Mucosa of descending colon (tissue), 3 donors: Measurements from ENCODE around the gene PPM1K. TPM values are rescaled to one million over a fixed set of nuclear protein-coding genes. Genes with fewer than 3 reads are reported as not detected.
A peak's percentile ranks its signal among the peaks of the same experiment; 100 is the strongest.

ENCODE experiments used
- ATAC-seq: fragments of 200-7000 bp; cut with Tn5 transposase; one replicate; pipeline ENCODE4 v1.9.1; 2020; ENCODE audit warnings: mild to moderate bottlenecking, moderate library complexity
- DNase-seq, 3 donors: peaks; one replicate each; pipeline ENCODE4 v3.0.0-alpha.2; 2020
- H3K36me3 ChIP-seq: fragments of 200-600 bp; one replicate; pipeline ENCODE4 v1.8.0; 2021; ENCODE audit warnings: low read depth, mild to moderate bottlenecking
- H3K4me1 ChIP-seq: fragments of 200-600 bp; one replicate; pipeline ENCODE4 v1.8.0; 2021; ENCODE audit warnings: low read depth, mild to moderate bottlenecking
- H3K4me3 ChIP-seq: fragments of 200-600 bp; one replicate; pipeline ENCODE4 v1.8.0; 2021; ENCODE audit warnings: mild to moderate bottlenecking
- H3K9me3 ChIP-seq: fragments of 200-600 bp; one replicate; pipeline ENCODE4 v1.8.0; 2021; ENCODE audit warnings: mild to moderate bottlenecking
- intact Hi-C, 2 donors: fragments of 100-400 bp; cut with DNase I in 1 of 2; cut with micrococcal nuclease in 1 of 2; formaldehyde crosslinking; loops; one replicate each; pipeline versions ENCODE4 v1.11.0 to v1.11.1; 2022; cut with DNase I, micrococcal nuclease
- total RNA-seq, 3 donors: library from RNA; stranded (reverse); fragmentation: NEBNext Ultra II Directional in 2 of 3; extraction: Animal tissue kit (Norgen Biotek cat#: 25700) in 2 of 3; gene quantifications; one replicate each; pipeline versions ENCODE4 v1.2.1 to v1.2.4, GENCODE V29; 2021 to 2023
- TF ChIP-seq, protein P1 (sequence below): fragments of 200-600 bp; IDR thresholded peaks from one replicate; pipeline ENCODE4 v1.8.0; 2022; ENCODE audit warnings: antibody characterized with exemption, mild to moderate bottlenecking
- donor health status: DM: no; HTN: no; CAD: no; lungs with moderate emphysema.
- donor health status: DM: no; HTN: no; CAD: no.
- donor health status: DM: no; HTN: yes; CAD: no.

Gene PPM1K
- total RNA-seq, 3 donors from 2014 or later: 7.4 to 12.8 (median 9.0) TPM

- ATAC-seq: no peak
- no peak overlapping the region for H3K4me3 ChIP-seq
- no peaks in the 10 kb centered on the region for H3K36me3 ChIP-seq
- no peaks in the 10 kb centered on the region for H3K9me3 ChIP-seq
- H3K4me1 ChIP-seq: no peaks in the 10 kb centered on the region
- TF ChIP-seq, protein P1, sequence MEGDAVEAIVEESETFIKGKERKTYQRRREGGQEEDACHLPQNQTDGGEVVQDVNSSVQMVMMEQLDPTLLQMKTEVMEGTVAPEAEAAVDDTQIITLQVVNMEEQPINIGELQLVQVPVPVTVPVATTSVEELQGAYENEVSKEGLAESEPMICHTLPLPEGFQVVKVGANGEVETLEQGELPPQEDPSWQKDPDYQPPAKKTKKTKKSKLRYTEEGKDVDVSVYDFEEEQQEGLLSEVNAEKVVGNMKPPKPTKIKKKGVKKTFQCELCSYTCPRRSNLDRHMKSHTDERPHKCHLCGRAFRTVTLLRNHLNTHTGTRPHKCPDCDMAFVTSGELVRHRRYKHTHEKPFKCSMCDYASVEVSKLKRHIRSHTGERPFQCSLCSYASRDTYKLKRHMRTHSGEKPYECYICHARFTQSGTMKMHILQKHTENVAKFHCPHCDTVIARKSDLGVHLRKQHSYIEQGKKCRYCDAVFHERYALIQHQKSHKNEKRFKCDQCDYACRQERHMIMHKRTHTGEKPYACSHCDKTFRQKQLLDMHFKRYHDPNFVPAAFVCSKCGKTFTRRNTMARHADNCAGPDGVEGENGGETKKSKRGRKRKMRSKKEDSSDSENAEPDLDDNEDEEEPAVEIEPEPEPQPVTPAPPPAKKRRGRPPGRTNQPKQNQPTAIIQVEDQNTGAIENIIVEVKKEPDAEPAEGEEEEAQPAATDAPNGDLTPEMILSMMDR: no peak
- intact Hi-C loops: loop anchor here (5.0 to 10.0 kb wide), 4 partner anchors 157 to 361 kb away; no protein-coding TSS in a partner anchor
- no peak for DNase-seq
Measured at GRCh38 chr4:88215351-88215750, 69.0 kb downstream of the PPM1K start.

DNA sequence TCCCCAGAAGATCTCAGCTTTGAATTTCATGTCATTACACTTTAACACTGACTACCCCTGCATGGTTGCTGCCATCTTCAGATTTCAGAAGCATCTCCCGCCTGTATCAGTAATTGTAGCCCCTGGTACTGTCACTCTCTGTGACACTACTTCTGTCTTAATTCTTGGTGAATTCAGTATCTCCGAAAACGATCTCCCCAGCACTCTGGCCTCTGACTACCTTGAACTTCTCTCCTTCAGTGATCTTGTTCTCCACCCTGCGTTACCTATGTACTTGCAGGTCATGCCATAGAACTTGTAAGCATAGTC lies 72.2 kb downstream of the PPM1K start:
- H3K9me3 ChIP-seq: no peaks in the 10 kb centered on the region
- intact Hi-C loops: loop anchor here (5.0 to 10.0 kb wide), 5 partner anchors 155 to 357 kb away; no protein-coding TSS in a partner anchor
- DNase-seq (no peak), ATAC-seq (no peak)
- H3K4me1 ChIP-seq: no peaks in the 10 kb centered on the region
- TF ChIP-seq, protein P1: no peak
- H3K4me3 ChIP-seq: no peak overlapping the region
- no peaks in the 10 kb centered on the region for H3K36me3 ChIP-seq

DNA sequence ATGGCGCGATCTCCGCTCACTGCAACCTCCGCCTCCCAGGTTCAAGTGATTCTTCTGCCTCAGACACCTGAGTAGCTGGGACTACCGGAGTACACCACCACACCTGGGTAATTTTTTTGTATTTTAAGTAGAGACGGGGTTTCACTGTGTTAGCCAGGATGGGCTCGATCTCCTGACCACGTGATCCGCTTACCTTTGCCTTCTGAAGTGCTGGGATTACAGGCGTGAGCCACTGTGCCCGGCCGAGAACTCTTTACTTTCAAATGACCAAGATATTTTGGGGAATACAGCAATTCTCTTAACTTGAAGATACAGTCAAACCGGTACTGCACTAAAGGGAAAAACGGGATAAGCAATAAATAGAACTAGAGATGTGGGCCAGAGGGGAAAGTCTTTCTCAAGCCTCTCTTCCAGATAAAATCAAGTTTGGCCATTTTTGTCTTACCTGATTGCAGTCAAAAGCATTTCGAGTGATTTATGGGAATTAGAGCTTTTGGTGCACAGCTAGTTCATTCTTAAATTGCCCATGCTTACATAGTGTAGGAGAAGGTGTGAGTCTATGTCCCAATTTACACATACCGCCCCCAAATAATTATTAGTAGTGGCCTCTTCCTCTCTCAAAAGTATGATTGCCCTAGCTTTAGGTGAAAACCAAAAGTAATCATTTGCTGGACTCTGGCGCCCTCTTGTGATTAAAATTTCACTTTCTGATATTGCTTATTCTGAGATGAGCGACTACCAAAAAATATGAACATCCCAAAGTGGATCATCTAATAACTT lies 72.7 kb downstream of the PPM1K start:
- intact Hi-C loops: loop anchor here (5.0 to 10.0 kb wide), 5 partner anchors 154 to 357 kb away; no protein-coding TSS in a partner anchor
- H3K4me1 ChIP-seq: no peaks in the 10 kb centered on the region
- H3K9me3 ChIP-seq: no peaks in the 10 kb centered on the region
- ATAC-seq (peak; percentile 56), DNase-seq (peak in 1 of 3 donors; percentile 83)
- H3K36me3 ChIP-seq: no peaks in the 10 kb centered on the region
- H3K4me3 ChIP-seq: no peak overlapping the region
- TF ChIP-seq, protein P1: peak; percentile 37

- TF ChIP-seq, protein P1: no peak
- no peak for DNase-seq
Measured at GRCh38 chr4:88208156-88208555, 76.2 kb downstream of the PPM1K start.

More at GRCh38 chr4:88208156-88208555, 76.2 kb downstream of the PPM1K start:
- ATAC-seq: no peak
- H3K4me3 ChIP-seq: no peak overlapping the region
- no peaks in the 10 kb centered on the region for H3K36me3 ChIP-seq
- no peaks in the 10 kb centered on the region for H3K4me1 ChIP-seq
- no peaks in the 10 kb centered on the region for H3K9me3 ChIP-seq
- intact Hi-C loops: no loop called here

Other genes with a start within 250 kb of the PPM1K start
- gene ABCG2, start 125.9 kb downstream of the PPM1K start, total RNA-seq: 10 to 100 TPM; 17.7 to 64.4 (median 59.4) TPM
- gene HERC6, start 94.3 kb upstream of the PPM1K start, total RNA-seq: 1 to 10 TPM; 7.5 to 8.8 (median 8.2) TPM
- 1 to 10 TPM; 1.8 to 4.0 (median 1.9) TPM for gene HERC5, start 172.6 kb upstream of the PPM1K start, total RNA-seq
- 10 to 100 TPM; 41.3 to 62.7 (median 53.2) TPM for gene PYURF, start 239.2 kb upstream of the PPM1K start, total RNA-seq